Lower lobe of right lung (tissue), 2 donors: ENCODE data around the gene HES5. TPM values are rescaled to one million over a fixed set of nuclear protein-coding genes. Genes with fewer than 3 reads are reported as not detected.
"Not testable (repeated sequence)": the region's sequence is repeated elsewhere in the genome, so short reads cannot be mapped to it uniquely, and the experiment has no call there.

Experiments used
- ATAC-seq, 2 donors: fragments of 200-7000 bp; cut with Tn5 transposase; one replicate each; pipeline ENCODE4 v1.9.1; 2020 to 2022; ENCODE audit warnings: mild to moderate bottlenecking in 2 of 2, moderate library complexity in 2 of 2
- DNase-seq: peaks from one replicate; pipeline ENCODE4 v3.0.0-alpha.2; 2020
- H3K27ac ChIP-seq: fragments of 200-600 bp; one replicate; pipeline ENCODE4 v1.8.0; 2022
- H3K27me3 ChIP-seq: fragments of 200-600 bp; one replicate; pipeline ENCODE4 v1.8.0; 2022; ENCODE audit warnings: low read depth
- H3K36me3 ChIP-seq: fragments of 200-600 bp; one replicate; pipeline ENCODE4 v1.8.0; 2022; ENCODE audit warnings: mild to moderate bottlenecking
- H3K4me1 ChIP-seq: fragments of 200-600 bp; one replicate; pipeline ENCODE4 v1.8.0; 2022
- H3K4me3 ChIP-seq: fragments of 200-600 bp; one replicate; pipeline ENCODE4 v1.8.0; 2022; ENCODE audit warnings: mild to moderate bottlenecking
- H3K9me3 ChIP-seq: fragments of 200-600 bp; one replicate; pipeline ENCODE4 v1.8.0; 2022
- CTCF ChIP-seq: fragments of 200-600 bp; IDR thresholded peaks from one replicate; pipeline ENCODE4 v1.8.0; 2022; ENCODE audit warnings: antibody characterized with exemption, mild to moderate bottlenecking
- intact Hi-C: fragments of 100-400 bp; cut with DNase I; formaldehyde crosslinking; loops from one replicate; pipeline ENCODE4 v1.11.0; 2022
- total RNA-seq: library from RNA; stranded (reverse); fragmentation: NEBNext Ultra II Directional; extraction: Animal tissue kit (Norgen Biotek cat#: 25700); gene quantifications from one replicate; pipeline ENCODE4 v1.2.1, GENCODE V29; 2021
- donor health status: DM: no; HTN: yes; CAD: no; lungs with severe emphysema.

HES5 gene
- total RNA-seq, 1 donor from 2014 or later = 1.5 TPM

GRCh38 chr1:2573250-2573920 is 43.3 kb upstream of the HES5 start:
- intact Hi-C loops = no loop called here
- no peaks in the 10 kb centered on the region for H3K27me3 ChIP-seq
- no peak for ATAC-seq

GRCh38 chr1:2571348-2571747 is 41.3 kb upstream of the HES5 start:
- TF ChIP-seq CTCF = no peak
- no peaks in the 10 kb centered on the region for H3K36me3 ChIP-seq
- H3K9me3 ChIP-seq = no peaks in the 10 kb centered on the region
- H3K27ac ChIP-seq = no peak overlapping the region
- H3K27me3 ChIP-seq = no peaks in the 10 kb centered on the region
- intact Hi-C loops = no loop called here
- peaks cover 9% of the 10 kb centered on the region for H3K4me1 ChIP-seq
- ATAC-seq (no peak), DNase-seq (no peak)
- no peak overlapping the region for H3K4me3 ChIP-seq

More at GRCh38 chr1:2573250-2573920, 43.3 kb upstream of the HES5 start:
- Histone ChIP-seq H3K36me3 (no peaks in the 10 kb centered on the region), H3K4me3 (no peak overlapping the region), H3K9me3 (no peaks in the 10 kb centered on the region), H3K4me1 (peaks cover 28% of the 10 kb centered on the region), H3K27ac (no peak overlapping the region)
- TF ChIP-seq CTCF = no peak
- no peak for DNase-seq

GRCh38 chr1:2570332-2570731 is 40.3 kb upstream of the HES5 start:
- no peaks in the 10 kb centered on the region for H3K4me1 ChIP-seq
- H3K27me3 ChIP-seq = no peaks in the 10 kb centered on the region
- no peak for TF ChIP-seq CTCF
- DNase-seq (no peak), ATAC-seq (no peak)
- H3K4me3 ChIP-seq = no peak overlapping the region
- no peaks in the 10 kb centered on the region for H3K36me3 ChIP-seq
- H3K27ac ChIP-seq = no peak overlapping the region
- intact Hi-C loops = no loop called here
- H3K9me3 ChIP-seq = no peaks in the 10 kb centered on the region

GRCh38 chr1:2569703-2570102 is 39.6 kb upstream of the HES5 start:
- H3K27ac ChIP-seq, intact Hi-C loops, H3K4me1 ChIP-seq, ATAC-seq, DNase-seq, H3K36me3 ChIP-seq, H3K4me3 ChIP-seq, H3K27me3 ChIP-seq, H3K9me3 ChIP-seq: not testable (repeated sequence)

GRCh38 chr1:2569060-2569459 is 39.0 kb upstream of the HES5 start:
- DNase-seq (no peak), ATAC-seq (no peak)
- Histone ChIP-seq H3K4me3 (no peak overlapping the region), H3K36me3 (no peaks in the 10 kb centered on the region), H3K27ac (no peak overlapping the region), H3K27me3 (no peaks in the 10 kb centered on the region), H3K9me3 (no peaks in the 10 kb centered on the region), H3K4me1 (no peaks in the 10 kb centered on the region)
- intact Hi-C loops = no loop called here
- no peak for TF ChIP-seq CTCF

GRCh38 chr1:2568187-2568816 is 38.2 kb upstream of the HES5 start:
- intact Hi-C loops, H3K36me3 ChIP-seq, H3K4me3 ChIP-seq, H3K4me1 ChIP-seq, DNase-seq, H3K9me3 ChIP-seq, H3K27me3 ChIP-seq, H3K27ac ChIP-seq: not testable (repeated sequence)
- peak in 1 of 2 donors; percentile 10 for ATAC-seq
